ENCODE results near the gene AGAP1. TPM values are rescaled to one million over a fixed set of nuclear protein-coding genes. Genes with fewer than 3 reads are reported as not detected.
A peak's percentile ranks its signal among the peaks of the same experiment; 100 is the strongest.

AGAP1 gene
- total RNA-seq, 4 donors from 2014 or later = 23.4 to 46.5 (median 29.3) TPM

DNA sequence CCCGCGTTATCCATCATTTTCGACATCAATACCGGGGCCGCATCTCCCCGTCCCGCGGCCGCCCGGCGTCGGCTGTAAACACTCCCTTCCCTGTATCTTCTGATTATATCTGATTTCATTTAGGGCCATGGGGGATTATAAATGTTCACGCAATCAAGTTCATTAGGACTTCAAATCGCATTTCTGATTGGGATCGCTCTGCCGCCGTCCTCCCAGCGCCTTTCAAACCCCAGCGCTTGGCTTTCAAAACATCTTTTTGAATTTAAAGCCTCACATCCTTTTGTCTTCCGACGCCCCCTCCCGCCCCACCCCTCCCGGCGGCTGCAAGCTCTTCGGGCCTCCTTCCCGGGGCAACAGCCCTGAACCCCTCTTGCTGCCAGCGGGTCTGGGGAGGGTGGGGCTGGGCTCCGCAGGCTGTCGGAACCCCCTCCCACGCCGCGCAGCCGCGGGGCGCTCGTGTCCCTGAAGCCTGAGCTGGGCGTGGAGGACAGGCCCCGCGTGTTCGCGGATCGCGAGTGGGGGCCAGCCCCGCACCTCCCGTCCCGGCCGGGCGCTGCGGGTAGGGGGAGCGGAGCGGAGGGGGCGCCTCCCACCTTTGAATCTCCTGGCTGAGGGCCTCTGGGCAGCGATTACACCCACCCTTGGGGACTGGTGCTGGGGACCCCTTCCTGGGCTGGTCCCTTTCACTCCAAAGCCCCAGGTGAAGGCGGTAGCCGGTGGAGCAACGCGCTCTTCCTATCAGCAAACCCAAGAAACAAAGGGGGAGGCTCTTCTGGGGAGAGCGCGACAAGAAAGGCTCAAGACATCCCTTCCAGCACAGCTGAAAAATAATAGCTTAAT lies 685.6 kb downstream of the AGAP1 start:
- DNase-seq = no peak
- TF ChIP-seq CTCF (IDR thresholded peaks at IDR 0.05) = no peak
- no peak for TF ChIP-seq POLR2A (IDR thresholded peaks at IDR 0.05)
- Histone ChIP-seq H3K27me3 (peaks cover 44% of the 10 kb centered on the region), H3K9me3 (no peaks in the 10 kb centered on the region), H3K4me3 (replicated peaks in 1 of 3) (no peak overlapping the region), H3K27ac (no peak overlapping the region), H3K36me3 (no peaks in the 10 kb centered on the region), H3K4me1 (peaks cover 4 to 22% of the 10 kb centered on the region in 2 donors)
- 6 to 7% methylated on average over 37 to 46 of the region's 59 CpGs for WGBS, 2 donors
- intact Hi-C loops (cut with DNase I) = loop anchor here (5.0 kb wide), 1 partner anchor 402 kb away; no protein-coding TSS in a partner anchor

DNA sequence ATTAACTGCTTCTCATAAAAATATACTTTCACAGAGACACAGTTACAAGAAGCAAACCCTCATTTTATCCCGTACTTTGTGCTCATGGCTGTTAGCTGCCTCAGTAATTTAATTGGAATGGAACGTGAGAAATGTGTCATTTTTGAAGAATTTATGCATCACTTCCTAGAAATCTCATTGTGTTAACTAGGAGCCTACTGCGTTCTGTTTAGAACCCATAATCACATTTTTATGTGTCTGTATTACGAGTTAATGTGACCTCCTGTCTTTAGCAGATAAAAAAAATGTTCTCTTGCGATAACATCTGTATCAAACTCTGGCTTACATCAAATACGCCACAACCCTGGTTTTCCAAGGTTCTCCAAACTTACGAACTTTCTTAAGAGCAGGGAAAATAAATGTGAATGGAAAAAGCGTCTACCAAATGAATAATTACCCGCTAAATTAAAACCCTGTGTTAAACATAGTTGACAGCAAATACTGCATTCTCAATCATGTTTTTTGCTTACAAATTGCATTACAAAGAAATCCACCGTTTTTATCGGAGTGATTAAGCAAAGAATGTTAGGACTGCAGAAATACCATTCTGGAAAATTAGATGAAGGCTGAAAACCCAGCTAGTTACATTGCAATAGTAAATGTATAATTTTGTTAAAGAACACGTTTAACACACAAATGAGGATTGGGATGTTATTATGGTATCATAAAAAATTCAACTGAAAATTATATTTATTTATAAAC lies 686.4 kb downstream of the AGAP1 start:
- intact Hi-C loops (cut with DNase I) = loop anchor here (5.0 kb wide), 1 partner anchor 403 kb away; no protein-coding TSS in a partner anchor
- peaks cover 41% of the 10 kb centered on the region for H3K27me3 ChIP-seq
- TF ChIP-seq CTCF (IDR thresholded peaks at IDR 0.05) = no peak
- no peak for TF ChIP-seq POLR2A (IDR thresholded peaks at IDR 0.05)
- no peaks in the 10 kb centered on the region for H3K36me3 ChIP-seq
- H3K4me3 ChIP-seq (replicated peaks in 1 of 3) = no peak overlapping the region
- 22 to 32% methylated on average over 12 of the region's 12 CpGs for WGBS, 2 donors
- H3K27ac ChIP-seq = no peak overlapping the region
- no peaks in the 10 kb centered on the region for H3K9me3 ChIP-seq
- no peak for DNase-seq
- peaks cover 4 to 22% of the 10 kb centered on the region in 2 donors for H3K4me1 ChIP-seq

DNA sequence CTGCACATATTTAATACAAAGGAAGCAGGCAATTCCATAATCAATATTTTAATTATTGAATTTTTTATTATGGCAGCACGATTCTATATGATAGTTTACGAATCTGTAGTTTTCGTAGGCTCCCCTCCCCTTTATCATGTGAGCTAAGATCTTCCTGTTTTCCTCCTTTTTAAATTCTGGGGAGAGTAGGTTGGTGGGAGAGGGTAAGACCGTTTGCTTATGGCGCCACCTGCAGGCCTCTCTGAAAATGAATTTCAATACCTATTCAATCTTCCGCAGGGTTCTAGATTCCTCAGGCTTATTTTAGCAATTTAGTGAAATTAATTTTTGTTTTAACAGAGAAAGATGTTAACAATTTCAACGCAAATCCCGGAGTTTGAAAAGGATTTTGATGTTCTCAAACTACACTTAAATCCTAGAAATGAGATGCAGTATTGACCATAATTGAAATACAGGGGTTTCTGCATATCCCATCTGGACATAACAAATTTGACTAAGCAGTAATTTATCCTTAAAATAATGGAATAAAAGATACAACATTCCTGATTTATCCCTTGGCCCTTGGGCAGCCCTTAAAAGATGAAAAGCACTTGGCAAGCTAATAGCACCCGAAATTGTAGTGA lies 687.1 kb downstream of the AGAP1 start:
- peak; percentile 14 to 62 (median 52) for TF ChIP-seq CTCF (IDR thresholded peaks at IDR 0.05)
- TF ChIP-seq POLR2A (IDR thresholded peaks at IDR 0.05) = no peak
- H3K27ac ChIP-seq = no peak overlapping the region
- H3K4me3 ChIP-seq (replicated peaks in 1 of 3) = no peak overlapping the region
- WGBS, 2 donors = 20 to 25% methylated on average over 9 of the region's 9 CpGs
- peaks cover 4 to 22% of the 10 kb centered on the region in 2 donors for H3K4me1 ChIP-seq
- peaks cover 41% of the 10 kb centered on the region for H3K27me3 ChIP-seq
- H3K9me3 ChIP-seq = no peaks in the 10 kb centered on the region
- intact Hi-C loops (cut with DNase I) = loop anchor here (5.0 kb wide), 1 partner anchor 404 kb away; no protein-coding TSS in a partner anchor
- peak; percentile 55 for DNase-seq
- H3K36me3 ChIP-seq = no peaks in the 10 kb centered on the region

Small RNAs within 50 kb of the gene (small RNA-seq; reads per million reads assigned to genes)
- not detected for gene RF00019
- gene RN7SL204P = not detected
- not detected for gene RNU7-127P
- not detected for gene TMSB10P1

Data from thyroid gland (tissue), 4 donors.